ENCODE results near the gene IQSEC3.
"Not testable (repeated sequence)": the region's sequence is repeated elsewhere in the genome, so short reads cannot be mapped to it uniquely, and the experiment has no call there.

IQSEC3 gene

GRCh38 chr12:66428-66781 is at the start of gene IQSEC3:
Gene IQSEC3 (plus strand): TSS chr12:66767. CDS start chr12:66883, 116 bp downstream.
- DNase-seq, result not testable (repeated sequence)

- DNase-seq, result not testable (repeated sequence)
Observed at GRCh38 chr12:17370-18340, 48.9 kb upstream of the IQSEC3 start.

GRCh38 chr12:18821-19567 is 47.6 kb upstream of the IQSEC3 start:
- DNase-seq, result not testable (repeated sequence)

DNA sequence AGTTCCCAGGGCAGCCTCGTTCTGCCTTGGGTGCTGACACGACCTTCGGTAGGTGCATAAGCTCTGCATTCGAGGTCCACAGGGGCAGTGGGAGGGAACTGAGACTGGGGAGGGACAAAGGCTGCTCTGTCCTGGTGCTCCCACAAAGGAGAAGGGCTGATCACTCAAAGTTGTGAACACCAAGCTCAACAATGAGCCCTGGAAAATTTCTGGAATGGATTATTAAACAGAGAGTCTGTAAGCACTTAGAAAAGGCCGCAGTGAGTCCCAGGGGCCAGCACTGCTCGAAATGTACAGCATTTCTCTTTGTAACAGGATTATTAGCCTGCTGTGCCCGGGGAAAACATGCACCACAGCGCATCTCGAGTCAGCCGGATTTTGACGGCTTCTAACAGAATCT is 46.7 kb upstream of the IQSEC3 start:
- not testable (repeated sequence) for DNase-seq

- DNase-seq, result no peak
Observed at GRCh38 chr12:20757-21156, 45.8 kb upstream of the IQSEC3 start.

DNA sequence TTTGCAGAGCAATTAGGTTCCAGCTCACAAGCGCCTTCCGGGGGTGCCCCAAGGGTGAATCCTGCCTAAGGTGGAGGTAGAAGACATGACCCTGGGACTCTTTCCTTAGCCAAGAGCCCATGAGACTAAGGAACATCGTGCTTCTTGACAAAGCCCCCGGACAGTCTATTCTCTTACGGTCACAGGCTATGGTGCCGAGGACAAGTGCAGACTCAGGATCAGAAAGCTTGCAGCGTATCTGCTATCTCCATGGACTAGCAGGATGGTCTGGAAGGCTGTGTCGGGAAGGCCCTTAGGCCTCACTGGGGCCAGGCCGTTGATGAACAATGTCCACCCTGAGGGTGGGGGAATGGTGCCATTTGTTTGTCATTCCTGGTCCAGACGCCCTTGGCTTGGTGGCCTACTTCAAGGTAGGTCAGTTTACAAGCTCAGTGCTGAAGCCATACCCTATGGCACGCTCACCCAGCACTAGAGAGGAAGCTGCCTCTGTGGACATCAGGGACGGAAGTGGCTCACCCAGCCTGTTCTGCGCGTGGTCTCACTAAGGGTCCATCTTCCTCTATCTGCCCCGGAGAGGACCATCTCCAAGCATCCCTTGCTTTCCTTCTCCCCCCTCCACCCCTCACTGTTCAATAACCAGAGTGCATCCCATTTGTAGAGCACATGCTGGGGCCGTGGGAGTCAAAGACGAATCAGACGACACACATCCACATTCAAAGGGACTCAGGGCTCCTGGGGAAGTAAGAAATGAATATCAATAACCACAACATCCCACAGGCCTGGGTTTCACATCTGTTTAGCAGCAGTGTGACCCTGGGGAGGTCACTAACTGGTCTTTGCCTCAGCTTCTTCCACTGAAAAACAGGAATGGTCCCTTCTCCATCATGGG is 45.0 kb upstream of the IQSEC3 start:
- no peak for DNase-seq

DNA sequence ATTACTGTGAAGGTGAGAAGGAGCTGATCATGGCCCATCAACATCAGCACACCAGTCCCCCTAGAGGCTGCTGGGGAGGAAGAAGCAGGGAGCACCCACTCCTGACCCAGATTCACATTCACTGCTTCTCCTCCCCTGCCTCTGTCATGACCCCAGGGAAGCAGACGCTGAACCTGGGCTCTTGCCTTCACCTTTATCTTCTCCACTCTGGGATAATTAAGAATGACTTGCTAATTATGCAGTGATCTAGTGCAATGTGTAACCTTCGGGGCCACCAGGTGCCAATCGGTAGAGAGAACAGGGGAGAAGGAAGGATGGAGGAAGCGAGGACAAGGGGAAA is 44.4 kb upstream of the IQSEC3 start:
- no peak for DNase-seq

DNA sequence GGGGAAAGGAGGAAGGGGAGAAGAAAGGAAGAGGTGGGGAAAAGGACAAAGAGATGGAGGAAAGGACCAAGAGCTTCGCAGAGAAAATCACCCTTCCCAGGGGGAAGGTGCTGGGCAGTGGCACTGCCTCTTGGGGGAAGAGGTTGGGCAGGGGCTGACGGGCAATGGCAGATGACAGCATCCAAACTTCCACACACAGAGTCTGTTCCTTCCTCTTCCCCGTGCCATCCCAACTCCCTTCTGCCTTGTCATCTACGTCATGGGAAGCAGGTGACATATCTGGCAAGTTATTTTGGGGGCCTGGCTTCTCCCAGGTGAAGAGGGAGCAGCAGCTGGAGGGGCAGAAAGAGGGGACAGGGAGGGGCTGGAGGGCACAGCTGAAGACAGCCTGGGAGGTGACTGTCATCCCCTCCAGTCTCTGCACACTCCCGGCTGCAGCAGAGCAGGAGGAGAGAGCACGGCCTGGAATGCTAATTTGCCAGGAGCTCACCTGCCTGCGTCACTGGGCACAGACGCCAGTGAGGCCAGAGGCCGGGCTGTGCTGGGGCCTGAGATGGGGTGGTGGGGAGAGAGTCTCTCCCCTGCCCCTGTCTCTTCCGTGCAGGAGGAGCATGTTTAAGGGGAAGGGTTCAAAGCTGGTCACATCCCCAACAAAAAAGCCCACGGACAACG is 43.9 kb upstream of the IQSEC3 start:
- DNase-seq, result no peak

- DNase-seq, result not testable (repeated sequence)
Observed at GRCh38 chr12:27904-28303, 38.7 kb upstream of the IQSEC3 start.

DNA sequence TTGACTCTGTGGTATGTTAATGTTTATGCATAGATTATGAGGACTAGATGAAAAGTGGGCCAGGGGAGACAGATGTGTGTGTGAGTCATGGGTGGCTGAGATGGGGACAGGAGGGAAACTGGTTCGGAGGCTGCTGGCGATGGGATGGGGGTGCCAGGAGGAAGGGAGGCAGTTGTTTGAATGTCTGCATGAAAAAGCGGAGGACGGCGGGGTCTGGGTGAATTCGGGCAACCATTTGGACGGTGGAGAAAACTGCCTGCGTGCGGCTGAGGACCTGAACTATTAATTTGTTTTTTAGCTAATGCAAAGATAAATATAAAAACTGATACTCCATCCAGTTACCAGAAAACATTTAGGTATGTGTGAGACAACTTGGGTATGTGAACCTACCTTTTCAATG is 27.8 kb upstream of the IQSEC3 start:
- not testable (repeated sequence) for DNase-seq

GRCh38 chr12:39555-40265 is 26.9 kb upstream of the IQSEC3 start:
- not testable (repeated sequence) for DNase-seq

DNA sequence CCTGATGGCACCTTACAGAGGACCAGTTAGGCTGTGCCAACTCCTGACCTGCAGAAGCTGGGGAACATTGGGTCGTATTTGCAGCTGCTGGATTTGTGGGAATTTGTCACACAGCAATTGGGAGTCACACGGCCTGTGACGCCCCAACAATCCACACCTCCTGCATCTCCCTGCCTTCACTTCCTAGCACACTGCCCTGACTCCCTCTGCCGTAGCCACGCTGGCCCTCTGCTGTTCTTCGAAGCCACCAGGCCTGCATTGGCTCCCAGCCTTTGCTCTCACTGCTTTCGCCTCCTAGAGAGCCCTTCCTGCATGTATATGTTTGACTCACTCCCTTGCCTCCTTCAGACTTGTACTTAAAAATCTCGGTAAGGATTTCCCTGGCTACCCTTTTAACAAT is 22.2 kb upstream of the IQSEC3 start:
- not testable (repeated sequence) for DNase-seq

DNA sequence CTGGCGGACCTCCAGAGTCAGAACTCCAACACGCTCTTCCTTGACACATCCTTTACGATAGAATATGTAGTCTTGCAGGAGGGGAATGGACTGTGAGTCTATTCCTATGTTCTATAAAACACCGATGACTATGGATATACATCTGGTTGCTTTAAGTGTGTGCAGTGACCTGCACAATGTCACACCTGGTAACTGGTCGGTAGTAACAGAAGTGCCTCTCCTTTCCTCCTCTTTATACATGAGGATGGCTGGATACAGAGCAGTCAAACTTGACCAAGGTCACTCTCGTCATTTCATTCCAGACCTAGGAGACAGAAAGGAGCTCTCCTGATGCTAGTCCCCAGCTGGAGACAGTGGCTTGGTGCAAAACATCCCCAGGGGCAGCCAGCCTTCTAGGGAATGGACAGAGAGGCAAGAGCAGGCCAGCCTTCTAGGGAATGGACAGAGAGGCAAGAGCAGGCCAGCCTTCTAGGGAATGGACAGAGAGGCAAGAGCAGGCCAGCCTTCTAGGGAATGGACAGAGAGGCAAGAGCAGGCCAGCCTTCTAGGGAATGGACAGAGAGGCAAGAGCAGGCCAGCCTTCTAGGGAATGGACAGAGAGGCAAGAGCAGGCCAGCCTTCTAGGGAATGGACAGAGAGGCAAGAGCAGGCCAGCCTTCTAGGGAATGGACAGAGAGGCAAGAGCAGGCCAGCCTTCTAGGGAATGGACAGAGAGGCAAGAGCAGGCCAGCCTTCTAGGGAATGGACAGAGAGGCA is 21.2 kb upstream of the IQSEC3 start:
- DNase-seq, result not testable (repeated sequence)

GRCh38 chr12:45991-46358 is 20.6 kb upstream of the IQSEC3 start:
- DNase-seq, result not testable (repeated sequence)

DNA sequence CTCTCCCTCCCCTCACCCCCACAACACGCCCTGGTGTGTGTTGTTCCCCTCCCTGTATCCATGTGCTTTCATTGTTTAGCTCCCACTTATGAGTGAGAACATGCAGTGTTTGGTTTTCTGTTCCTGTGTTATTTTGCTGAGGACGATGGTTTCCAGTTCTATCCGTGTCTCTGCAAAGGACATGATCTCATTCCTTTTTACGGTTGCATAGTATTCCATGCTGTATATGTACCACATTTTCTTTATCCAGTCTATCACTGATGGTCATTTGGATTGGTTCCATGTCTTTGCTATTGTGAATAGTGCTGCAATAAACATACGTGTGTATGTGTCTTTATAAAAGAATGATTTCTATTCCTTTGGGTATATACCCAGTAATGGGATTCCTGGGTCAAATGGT is 20.0 kb upstream of the IQSEC3 start:
- not testable (repeated sequence) for DNase-seq

- not testable (repeated sequence) for DNase-seq
Observed at GRCh38 chr12:47699-48226, 18.8 kb upstream of the IQSEC3 start.

- not testable (repeated sequence) for DNase-seq
Observed at GRCh38 chr12:49149-49548, 17.4 kb upstream of the IQSEC3 start.

GRCh38 chr12:51087-51486 is 15.5 kb upstream of the IQSEC3 start:
- not testable (repeated sequence) for DNase-seq

GRCh38 chr12:51962-52361 is 14.6 kb upstream of the IQSEC3 start:
- DNase-seq, result not testable (repeated sequence)

- DNase-seq, result not testable (repeated sequence)
Observed at GRCh38 chr12:52902-53734, 13.4 kb upstream of the IQSEC3 start.
